HEK293 (cell line): ENCODE data around the gene ATP8A2.

Experiments used
- REST ChIP-seq: fragments of 450-650 bp; formaldehyde crosslinking; IDR thresholded peaks from 2 replicates; pipeline ENCODE4 v1.5.1; 2016; ENCODE audit warnings: missing biosample characterization, missing genetic modification characterization
- ZFP37 ChIP-seq: fragments of 450-650 bp; formaldehyde crosslinking; IDR thresholded peaks from 2 replicates; pipeline ENCODE4 v1.5.1; 2016; ENCODE audit warnings: missing biosample characterization, missing genetic modification characterization
- ZNF670 ChIP-seq: fragments of 450-650 bp; formaldehyde crosslinking; IDR thresholded peaks from 2 replicates; pipeline ENCODE4 v1.5.1; 2016; ENCODE audit warnings: missing biosample characterization, missing genetic modification characterization, low read depth
- ZNF777 ChIP-seq: fragments of 450-650 bp; formaldehyde crosslinking; IDR thresholded peaks from 2 replicates; pipeline ENCODE4 v1.5.1; 2017; ENCODE audit warnings: missing biosample characterization, missing genetic modification characterization, borderline replicate concordance
- TF ChIP-seq, protein P1 (sequence below): fragments of 450-650 bp; formaldehyde crosslinking; IDR thresholded peaks from 2 replicates; pipeline ENCODE4 v1.5.1; 2016; ENCODE audit warnings: missing biosample characterization, missing genetic modification characterization, low read depth

DNA sequence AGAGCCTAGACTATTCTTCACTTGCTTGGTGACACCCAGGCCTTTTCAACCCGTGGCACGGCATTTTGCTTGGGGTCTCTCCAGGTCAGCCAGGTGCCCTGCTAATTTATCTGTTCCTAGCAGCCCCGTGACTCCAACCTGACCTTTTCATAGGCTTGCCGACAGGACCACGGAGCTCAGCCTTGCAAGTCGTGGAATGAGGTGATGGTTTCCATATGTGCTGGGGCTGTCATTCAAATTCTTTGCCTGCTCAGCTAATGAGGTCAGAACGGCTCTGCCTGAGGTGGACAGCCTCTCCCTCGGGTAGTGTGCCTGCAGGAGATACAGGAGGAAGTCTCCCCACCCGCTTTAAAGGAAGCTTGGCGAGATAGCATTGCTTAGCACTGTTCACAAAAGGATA, 619.0 kb downstream of the ATP8A2 start:
- TF ChIP-seq, protein P1, sequence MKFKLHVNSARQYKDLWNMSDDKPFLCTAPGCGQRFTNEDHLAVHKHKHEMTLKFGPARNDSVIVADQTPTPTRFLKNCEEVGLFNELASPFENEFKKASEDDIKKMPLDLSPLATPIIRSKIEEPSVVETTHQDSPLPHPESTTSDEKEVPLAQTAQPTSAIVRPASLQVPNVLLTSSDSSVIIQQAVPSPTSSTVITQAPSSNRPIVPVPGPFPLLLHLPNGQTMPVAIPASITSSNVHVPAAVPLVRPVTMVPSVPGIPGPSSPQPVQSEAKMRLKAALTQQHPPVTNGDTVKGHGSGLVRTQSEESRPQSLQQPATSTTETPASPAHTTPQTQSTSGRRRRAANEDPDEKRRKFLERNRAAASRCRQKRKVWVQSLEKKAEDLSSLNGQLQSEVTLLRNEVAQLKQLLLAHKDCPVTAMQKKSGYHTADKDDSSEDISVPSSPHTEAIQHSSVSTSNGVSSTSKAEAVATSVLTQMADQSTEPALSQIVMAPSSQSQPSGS (tag by site-specific recombination) = no peak
- TF ChIP-seq ZNF670 (no peak), ZFP37 (tag by site-specific recombination) (no peak), REST (tag by site-specific recombination) (no peak), ZNF777 (tag by site-specific recombination) (no peak)
